Measurements from ENCODE around the gene RUFY2.
A peak's percentile ranks its signal among the peaks of the same experiment; 100 is the strongest.

Gene RUFY2

DNA sequence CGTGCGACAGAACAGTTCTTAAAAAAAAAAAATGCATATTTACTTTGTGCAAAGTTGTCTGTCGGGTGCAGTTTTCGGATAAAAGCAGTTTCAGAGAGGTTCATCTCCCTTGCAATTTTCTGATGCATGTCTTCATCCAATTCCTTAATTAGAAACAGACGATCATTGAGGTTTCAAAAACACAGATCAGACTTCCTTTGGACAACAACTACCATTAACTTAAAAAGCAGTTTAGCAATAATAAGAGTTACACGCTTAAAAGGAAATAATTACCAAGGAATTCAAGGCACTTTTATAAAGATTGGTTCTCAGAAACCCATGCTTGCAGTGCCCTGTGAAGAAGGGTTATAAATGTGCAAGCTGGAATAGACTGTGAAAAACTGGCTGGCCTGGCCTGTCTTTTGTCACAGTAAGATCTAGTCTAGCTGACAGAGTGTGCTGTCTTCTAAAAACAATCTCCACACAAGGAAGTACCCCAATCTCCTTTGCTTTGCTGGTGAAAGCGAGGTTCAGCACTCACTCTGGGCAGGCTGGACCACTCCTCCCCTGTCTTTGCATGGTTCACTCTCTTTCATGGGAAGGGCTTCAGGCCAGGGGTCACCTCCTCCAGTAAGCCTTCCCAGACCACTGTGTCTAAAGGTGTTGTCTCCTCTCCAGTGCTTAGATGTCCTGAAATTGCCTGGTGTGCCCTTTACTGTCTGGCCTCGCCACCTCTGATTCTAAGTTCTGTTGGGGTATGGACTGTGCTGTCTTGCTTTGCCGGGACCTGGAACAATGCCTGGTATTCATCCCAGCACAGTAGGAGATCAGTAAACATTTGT is 110.0 kb downstream of the RUFY2 start:
- peaks cover 6% of the 10 kb centered on the region; the same call in 1 of the 2 replicates for H3K9me3 ChIP-seq (ENCODE audit: insufficient read depth, low read length)
- H3K4me3 ChIP-seq (ENCODE audit: low read length), result peak overlapping the region; percentile 36
- peaks cover 36% of the 10 kb centered on the region for H3K4me1 ChIP-seq (ENCODE audit: low read length)
- H3K4me2 ChIP-seq (ENCODE audit: low read length), result peak overlapping the region; percentile 61
- H2AFZ ChIP-seq (ENCODE audit: low read depth, low read length), result no peak overlapping the region
- H3K9ac ChIP-seq (ENCODE audit: low read length), result no peak overlapping the region
- no peaks in the 10 kb centered on the region for H4K20me1 ChIP-seq (ENCODE audit: insufficient read depth, low read length)
- no peaks in the 10 kb centered on the region for H3K27me3 ChIP-seq (ENCODE audit: low read depth, low read length)
- no peaks in the 10 kb centered on the region for H3K36me3 ChIP-seq (replicated peaks; ENCODE audit: low read depth, low read length)
- H3K27ac ChIP-seq (ENCODE audit: low read length), result no peak overlapping the region
- TF ChIP-seq EZH2phosphoT487 (IDR thresholded peaks at IDR 0.05; ENCODE audit: low read depth), result no peak
- TF ChIP-seq, protein P1, sequence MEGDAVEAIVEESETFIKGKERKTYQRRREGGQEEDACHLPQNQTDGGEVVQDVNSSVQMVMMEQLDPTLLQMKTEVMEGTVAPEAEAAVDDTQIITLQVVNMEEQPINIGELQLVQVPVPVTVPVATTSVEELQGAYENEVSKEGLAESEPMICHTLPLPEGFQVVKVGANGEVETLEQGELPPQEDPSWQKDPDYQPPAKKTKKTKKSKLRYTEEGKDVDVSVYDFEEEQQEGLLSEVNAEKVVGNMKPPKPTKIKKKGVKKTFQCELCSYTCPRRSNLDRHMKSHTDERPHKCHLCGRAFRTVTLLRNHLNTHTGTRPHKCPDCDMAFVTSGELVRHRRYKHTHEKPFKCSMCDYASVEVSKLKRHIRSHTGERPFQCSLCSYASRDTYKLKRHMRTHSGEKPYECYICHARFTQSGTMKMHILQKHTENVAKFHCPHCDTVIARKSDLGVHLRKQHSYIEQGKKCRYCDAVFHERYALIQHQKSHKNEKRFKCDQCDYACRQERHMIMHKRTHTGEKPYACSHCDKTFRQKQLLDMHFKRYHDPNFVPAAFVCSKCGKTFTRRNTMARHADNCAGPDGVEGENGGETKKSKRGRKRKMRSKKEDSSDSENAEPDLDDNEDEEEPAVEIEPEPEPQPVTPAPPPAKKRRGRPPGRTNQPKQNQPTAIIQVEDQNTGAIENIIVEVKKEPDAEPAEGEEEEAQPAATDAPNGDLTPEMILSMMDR (IDR thresholded peaks at IDR 0.05; ENCODE audit: low read depth, low read length), result no peak
- H3K79me2 ChIP-seq (ENCODE audit: low read length), result no peaks in the 10 kb centered on the region
